HG03575 (cell line): ENCODE results near the gene HSPG2.

Experiments
- ATAC-seq: cut with Tn5 transposase; IDR thresholded peaks from one replicate; pipeline ENCODE4 v1.9.1; 2021; ENCODE audit not compliant: unreplicated experiment, insufficient number of reproducible peaks, low FRiP score; ENCODE audit errors: extremely low read depth

The HSPG2 gene

GRCh38 chr1:21873174-21873573 lies 63.9 kb downstream of the HSPG2 start:
- no peak for ATAC-seq

DNA sequence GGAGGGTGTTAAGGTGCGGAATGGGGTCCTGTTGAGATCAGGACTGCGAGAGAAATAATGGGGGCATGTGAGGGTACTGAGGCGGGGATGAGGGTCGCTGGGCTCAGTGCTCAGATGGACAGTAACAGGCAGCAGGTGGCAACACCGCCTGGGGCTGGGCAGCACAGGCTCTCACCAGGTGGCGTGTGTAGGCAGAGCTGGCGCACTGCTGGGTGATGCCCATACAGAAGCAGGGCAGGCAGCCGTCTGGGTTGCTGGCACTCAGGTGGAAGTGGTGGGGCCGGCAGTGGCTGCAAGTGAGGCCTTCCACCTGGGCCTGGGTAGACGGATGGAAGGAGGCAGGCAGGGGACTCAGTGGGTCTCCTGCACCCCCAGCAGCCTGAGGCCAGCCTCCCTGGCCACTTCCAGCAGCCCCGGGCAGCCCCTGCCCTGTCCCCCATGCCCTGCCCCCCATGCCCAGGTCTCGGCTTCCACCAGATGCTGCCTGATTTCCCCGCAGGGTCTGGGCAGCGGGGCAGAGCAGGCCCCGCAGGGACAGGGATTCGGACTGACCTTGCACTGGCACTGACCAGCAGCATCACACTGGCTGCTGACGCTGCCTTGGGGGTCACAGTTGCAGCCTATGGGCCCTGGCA lies 64.5 kb downstream of the HSPG2 start:
- ATAC-seq: no peak

- ATAC-seq: no peak
These were observed 65.2 kb downstream of the HSPG2 start for GRCh38 chr1:21871943-21872342.

- ATAC-seq: no peak
These were observed 66.5 kb downstream of the HSPG2 start for GRCh38 chr1:21870611-21871010.

GRCh38 chr1:21869620-21870121 lies 67.4 kb downstream of the HSPG2 start:
- no peak for ATAC-seq

- no peak for ATAC-seq
These were observed 68.1 kb downstream of the HSPG2 start for GRCh38 chr1:21868941-21869454.

- ATAC-seq: no peak
These were observed 68.6 kb downstream of the HSPG2 start for GRCh38 chr1:21868482-21868881.

GRCh38 chr1:21867451-21867996 lies 69.6 kb downstream of the HSPG2 start:
- ATAC-seq: no peak

GRCh38 chr1:21866707-21867043 lies 70.4 kb downstream of the HSPG2 start:
- no peak for ATAC-seq

DNA sequence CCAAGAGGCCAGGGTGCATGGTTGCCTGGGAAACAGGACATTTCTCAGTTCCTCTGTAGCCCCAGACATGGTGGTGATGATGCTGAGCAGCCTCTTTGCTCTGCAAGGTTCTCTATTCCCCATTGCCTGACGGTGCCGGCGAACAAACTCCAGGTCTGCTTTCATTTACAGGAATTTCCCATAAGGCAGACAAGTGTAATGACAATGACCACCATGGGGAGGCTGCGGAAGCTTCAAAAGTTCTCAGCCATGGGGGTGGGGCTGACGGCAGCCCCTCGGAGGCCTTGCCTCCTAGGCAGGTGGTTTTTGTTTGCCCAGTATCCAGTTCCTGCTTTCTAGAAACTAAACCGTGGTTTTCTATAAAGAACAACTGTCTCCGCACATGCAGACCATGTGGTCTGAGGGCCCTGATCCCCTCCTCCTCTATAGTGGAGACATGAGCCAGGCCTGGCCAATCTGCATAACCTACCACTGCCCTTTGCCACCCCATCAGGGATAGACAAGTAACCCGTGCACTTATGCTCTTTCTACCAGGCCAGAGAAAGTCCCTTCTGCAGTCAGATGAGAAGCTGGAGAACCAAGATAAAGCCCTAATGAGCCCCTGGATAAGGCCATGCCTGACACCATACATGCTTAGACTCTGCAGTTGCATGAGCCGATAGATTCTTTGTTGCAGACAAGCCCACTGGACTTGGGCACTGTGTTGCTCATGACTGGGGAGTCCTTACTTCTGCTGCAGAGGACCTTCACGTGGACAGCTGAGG lies 71.0 kb downstream of the HSPG2 start:
- no peak for ATAC-seq

GRCh38 chr1:21865609-21865942 lies 71.5 kb downstream of the HSPG2 start:
- ATAC-seq: no peak

DNA sequence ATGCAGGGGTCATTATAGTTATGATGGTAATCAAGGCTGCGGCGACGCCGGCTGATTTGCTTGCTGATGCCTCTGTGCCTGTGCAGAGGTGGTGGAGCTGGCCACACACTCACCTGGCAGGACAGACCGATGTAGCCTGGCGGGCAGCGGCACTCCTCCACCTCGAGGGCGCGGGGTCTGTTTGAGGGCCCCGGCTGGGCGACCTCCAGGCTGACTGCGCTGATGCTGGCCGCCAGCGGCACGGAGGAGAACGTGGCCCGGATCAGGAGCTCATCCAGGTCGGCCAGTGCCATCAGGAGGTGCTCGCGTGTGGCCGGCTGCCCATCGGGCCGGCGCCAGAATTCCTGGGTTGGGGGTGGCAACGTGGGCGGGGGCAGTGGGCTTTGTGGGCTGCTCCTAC lies 72.4 kb downstream of the HSPG2 start:
- ATAC-seq: no peak

- ATAC-seq: no peak
These were observed 73.1 kb downstream of the HSPG2 start for GRCh38 chr1:21863981-21864380.

DNA sequence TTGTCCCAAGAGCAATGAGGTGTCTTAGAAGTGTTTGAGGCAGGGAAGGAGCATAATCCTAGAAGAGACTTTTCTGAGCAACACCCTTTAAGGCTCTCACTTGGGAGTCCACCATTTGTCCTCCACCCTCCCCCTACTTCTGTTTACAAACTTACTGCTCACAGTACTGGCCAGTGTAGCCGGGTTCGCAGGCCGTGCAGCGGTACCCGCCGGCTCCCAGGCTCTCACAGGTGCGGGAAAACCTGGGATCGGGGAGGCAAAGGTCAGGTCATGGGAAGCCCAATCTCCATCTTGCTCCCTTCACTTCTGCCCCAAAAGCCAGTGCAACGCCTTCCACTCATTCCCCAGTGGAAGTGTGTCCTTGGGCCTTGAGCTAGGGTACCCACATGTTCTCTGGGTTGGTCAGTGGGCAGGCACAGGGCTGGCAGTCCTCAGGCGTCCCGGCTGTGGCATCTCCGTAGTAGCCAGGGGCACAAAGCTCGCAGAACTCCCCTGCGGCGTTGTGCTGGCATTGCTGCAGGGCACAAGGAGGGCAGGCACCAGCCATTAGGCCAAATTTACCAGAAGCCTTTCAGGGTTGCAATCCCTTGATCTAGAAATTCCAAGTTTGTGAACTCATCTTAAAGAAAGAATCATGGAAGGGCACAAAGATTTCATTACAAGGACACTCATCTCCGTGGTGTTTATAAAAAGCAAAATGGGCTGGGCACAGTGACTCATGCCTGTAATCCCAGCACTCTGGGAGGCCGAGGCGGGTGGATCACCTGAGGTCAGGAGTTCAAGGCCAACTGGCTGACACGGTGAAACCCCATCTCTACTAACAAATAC lies 75.3 kb downstream of the HSPG2 start:
- no peak for ATAC-seq

DNA sequence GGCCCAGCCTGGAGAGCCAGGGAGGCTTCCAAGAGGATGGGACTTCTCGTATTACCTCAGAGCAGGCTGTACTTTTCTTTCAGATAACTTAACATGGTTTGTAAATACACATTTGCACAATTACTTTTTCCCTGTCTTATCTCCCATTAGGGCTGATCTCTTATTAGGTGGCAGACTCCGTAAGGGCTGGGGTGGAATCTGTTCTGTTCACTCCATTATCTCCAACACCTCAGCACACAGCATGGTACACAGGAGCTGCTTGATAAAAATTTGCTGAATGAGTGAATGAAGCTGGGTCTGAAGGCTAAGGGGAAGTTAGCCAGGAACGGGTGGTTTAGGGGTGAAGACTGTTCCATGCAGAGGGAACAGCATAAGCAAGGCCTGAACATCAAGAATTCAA lies 76.1 kb downstream of the HSPG2 start:
- ATAC-seq: no peak

GRCh38 chr1:21859669-21860179 lies 77.4 kb downstream of the HSPG2 start:
- ATAC-seq: no peak

- ATAC-seq: no peak
These were observed 79.1 kb downstream of the HSPG2 start for GRCh38 chr1:21857840-21858670.

DNA sequence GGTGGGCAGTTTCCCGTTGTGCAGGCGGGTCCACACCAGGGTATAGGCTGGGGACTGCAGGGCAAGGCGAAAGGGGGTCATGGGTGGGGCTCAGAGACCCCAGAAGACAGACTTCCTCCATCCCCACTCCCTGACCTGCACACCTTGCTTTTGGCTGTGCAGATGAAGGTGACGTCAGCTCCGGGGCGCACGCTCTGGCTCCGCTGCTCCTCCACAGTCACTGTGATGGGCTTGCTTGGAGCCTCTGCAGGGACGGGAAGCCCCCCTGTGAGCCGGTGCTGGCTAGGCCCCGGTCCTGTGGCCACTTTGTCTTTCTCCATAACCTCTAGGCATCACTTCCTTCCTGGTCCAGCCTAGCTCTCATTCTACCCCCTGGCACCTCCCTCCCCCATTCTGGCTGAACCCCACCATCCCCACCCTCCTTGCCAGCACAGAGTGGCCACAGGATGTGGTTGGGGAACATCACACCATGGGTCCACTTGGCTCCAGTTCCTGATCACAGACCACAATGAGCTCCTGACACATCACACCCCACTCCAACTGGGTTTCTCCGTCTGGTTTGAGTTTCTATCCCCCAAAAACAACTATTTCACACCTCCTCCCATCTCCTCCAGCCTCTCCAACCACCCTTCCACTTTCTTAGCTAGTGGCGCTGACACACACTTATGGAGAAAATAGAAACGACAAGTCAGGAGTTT lies 79.8 kb downstream of the HSPG2 start:
- no peak for ATAC-seq
